ENCODE data around the gene KCNS3.
"Not testable (repeated sequence)": the region's sequence is repeated elsewhere in the genome, so short reads cannot be mapped to it uniquely, and the experiment has no call there.

Gene KCNS3

GRCh38 chr2:17943444-17943843 is 65.0 kb downstream of the KCNS3 start:
- DNase-seq (ENCODE audit: low read depth, low spot score) = no peak

- DNase-seq (ENCODE audit: low read depth, low spot score) = no peak
Observed at GRCh38 chr2:17947113-17947512, 68.6 kb downstream of the KCNS3 start.

- no peak for DNase-seq (ENCODE audit: low read depth, low spot score)
Observed at GRCh38 chr2:17950006-17950405, 71.5 kb downstream of the KCNS3 start.

DNA sequence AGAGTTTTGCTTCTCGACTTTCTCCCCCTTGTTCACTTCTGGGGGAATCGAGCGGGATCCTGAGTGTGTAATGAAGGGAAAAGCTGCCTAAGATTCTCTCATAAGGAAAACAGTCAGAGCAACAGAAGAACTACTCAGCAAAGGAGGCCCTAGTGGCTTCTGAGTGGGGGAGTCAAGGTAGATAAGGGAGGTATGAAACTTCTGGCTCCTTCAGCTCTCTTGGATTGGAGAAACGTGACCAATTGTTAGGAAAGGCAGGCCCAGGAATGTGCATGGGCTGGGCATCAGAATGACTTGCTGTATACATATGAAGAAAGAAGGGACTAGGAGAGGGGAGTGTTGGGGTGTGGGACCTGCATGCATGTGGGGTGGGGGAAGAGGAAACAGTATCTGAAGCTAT is 73.1 kb downstream of the KCNS3 start:
- no peak for DNase-seq (ENCODE audit: low read depth, low spot score)

DNA sequence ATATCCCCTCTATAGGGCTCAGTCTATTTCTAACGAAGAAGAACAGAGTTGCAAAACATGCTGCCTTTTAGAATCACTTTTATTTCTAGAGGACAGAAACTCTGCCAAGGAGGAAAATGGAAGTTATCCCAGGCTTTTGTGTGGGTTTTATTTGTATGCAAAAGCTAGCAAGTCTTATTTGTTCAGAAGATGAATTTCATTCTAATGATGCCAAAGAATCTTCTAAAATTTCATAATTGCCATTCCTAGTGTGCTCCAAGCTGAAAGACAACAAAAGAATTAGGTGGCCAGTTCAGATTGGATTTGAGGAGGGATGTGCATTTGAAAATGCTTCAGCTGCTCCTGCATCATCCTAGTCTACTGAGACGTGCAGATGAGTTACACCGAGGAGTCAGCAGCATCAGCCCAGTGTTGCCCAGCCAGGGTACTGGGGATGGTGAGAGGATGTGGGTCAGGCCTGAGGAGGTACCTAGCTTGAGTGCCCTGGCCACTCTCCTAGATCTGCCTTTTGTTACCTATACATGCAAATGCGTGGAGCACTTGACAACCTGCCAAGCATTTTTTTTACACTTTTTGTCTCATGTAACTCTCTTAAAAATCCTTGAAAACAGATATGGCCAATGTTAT is 80.1 kb downstream of the KCNS3 start:
- DNase-seq (ENCODE audit: low read depth, low spot score) = no peak

- DNase-seq (ENCODE audit: low read depth, low spot score) = no peak
Observed at GRCh38 chr2:17959356-17959755, 80.9 kb downstream of the KCNS3 start.

DNA sequence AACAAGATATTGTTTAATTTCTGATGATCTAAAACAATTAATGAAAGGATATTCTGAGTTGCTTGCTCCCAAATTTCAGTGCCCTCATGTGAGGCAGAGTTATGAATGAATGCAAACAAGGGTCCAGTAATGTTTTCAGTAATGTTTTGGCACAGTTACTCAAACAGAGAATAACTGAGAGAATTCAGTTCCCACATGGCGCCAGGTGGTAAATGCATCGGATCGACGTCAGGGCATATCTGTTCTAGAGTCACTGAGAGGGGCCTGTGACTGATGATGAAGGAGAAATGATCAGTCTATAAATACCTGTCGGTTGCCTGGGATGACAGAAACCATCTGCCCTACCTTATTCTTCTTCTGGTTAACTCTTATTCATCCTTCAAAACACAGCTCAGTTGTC is 81.4 kb downstream of the KCNS3 start:
- no peak for DNase-seq (ENCODE audit: low read depth, low spot score)

DNA sequence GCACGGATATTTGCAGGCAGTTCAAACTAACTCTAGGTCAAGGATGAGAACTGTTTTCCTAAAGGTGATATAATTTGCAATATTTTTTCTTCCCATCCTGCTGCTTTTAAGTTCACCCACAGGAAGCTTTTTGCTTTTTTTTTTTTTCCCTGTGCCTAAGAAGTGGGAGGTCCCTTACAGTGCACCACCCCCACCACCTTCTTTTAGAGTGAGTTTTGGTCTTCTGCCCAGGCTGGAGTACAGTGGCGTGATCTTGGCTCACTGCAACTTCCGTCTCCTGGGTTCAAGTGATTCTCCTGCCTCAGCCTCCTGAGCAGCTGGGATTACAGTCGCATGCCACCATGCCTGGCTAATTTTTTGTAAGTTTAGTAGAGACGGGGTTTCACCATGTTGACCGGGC is 82.5 kb downstream of the KCNS3 start:
- no peak for DNase-seq (ENCODE audit: low read depth, low spot score)

DNA sequence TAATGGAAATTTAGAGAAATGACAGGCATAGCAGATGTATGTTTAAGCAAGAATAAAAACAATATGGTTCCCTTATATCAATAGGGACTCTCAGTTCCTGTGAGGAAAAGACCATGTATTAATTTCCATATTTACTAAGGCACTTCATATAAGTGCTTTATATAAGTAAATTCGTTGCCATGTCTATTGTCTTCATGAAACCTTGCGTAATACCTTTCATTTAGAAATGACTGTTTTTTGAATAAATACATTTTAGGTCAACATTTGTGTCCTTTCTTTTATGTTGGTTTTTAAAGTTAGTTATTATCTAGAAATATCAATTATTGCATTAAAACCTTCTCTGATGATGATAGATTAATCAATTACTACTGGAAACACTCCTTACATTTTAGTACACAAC is 83.3 kb downstream of the KCNS3 start:
- DNase-seq (ENCODE audit: low read depth, low spot score) = no peak

- DNase-seq (ENCODE audit: low read depth, low spot score) = no peak
Observed at GRCh38 chr2:17962876-17963275, 84.4 kb downstream of the KCNS3 start.

DNA sequence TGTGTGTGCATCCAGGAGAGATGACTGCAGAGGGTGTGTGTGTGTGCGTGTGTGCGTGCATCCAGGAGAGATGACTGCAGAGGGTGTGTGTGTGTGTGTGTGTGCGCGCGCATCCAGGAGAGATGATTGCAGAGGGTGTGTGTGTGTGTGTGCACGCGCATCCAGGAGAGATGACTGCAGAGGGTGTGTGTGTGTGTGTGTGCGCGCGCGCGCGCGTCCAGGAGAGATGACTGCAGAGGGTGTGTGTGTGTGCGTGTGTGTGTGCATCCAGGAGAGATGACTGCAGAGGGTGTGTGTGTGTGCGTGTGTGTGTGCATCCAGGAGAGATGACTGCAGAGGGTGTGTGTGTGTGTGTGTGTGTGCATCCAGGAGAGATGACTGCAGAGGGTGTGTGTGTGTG is 85.1 kb downstream of the KCNS3 start:
- not testable (repeated sequence) for DNase-seq (ENCODE audit: low read depth, low spot score)

- no peak for DNase-seq (ENCODE audit: low read depth, low spot score)
Observed at GRCh38 chr2:17965196-17965595, 86.7 kb downstream of the KCNS3 start.

DNA sequence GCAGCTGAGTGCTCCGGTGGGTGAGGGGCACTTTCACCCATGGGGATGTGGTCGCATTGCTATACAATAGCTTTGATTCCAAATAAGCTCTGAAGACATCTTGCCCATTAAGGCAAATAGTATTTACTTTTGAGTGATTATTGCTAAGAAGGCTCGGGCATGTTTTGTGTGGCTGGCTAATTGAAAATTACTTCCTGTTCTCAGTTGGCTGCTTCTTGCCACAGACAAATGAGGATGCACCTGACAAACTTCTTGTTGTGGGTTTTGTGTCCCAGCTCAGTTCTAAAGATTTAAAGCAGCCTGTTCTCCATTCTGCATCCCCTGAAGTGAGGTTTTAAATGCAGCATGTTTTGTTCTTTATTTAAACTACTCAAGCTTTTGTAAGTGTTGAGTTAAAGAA is 88.3 kb downstream of the KCNS3 start:
- no peak for DNase-seq (ENCODE audit: low read depth, low spot score)

DNA sequence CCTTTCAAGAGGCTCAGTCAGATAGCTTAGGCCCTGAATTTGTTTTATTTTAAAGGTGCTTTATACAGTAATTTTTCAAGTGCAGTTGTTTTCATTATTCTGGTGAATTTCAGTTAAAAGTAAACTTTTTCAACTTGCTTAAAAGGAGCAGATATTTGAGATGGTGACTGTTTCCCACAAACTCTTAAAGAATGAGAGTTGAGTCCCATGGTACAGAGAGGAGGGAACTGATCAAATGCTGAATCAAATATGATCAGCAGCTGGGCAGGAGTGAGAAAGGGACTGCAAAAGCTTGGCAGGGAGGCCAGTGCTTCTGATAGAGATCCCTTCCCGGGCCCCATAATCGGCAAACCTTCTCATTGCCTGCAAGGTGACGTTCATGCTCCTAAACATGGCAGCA is 91.2 kb downstream of the KCNS3 start:
- no peak for DNase-seq (ENCODE audit: low read depth, low spot score)

GRCh38 chr2:17971531-17972125 is 93.2 kb downstream of the KCNS3 start:
- DNase-seq (ENCODE audit: low read depth, low spot score) = no peak

- no peak for DNase-seq (ENCODE audit: low read depth, low spot score)
Observed at GRCh38 chr2:17972991-17973390, 94.5 kb downstream of the KCNS3 start.

DNA sequence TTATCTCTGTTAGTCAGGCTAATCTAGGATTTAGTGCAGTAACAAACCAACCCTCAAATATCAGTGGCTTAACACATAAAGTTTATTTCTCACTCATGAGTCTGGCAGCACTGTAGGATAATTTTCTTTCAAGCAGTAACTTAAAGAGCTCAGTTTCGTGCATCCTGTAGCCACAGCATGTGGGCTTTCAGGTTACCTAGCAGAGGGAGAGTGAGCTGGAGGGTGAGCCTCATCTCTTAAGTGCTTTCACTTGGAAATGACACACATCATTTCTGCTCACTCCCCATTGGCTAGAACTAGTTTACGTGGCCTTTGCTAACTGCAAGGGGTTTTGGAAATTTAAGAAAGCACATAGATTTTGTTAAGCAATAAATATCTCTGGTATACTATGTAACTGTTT is 96.9 kb downstream of the KCNS3 start:
- DNase-seq (ENCODE audit: low read depth, low spot score) = no peak

GRCh38 chr2:17976871-17977746 is 98.6 kb downstream of the KCNS3 start:
- no peak for DNase-seq (ENCODE audit: low read depth, low spot score)

DNA sequence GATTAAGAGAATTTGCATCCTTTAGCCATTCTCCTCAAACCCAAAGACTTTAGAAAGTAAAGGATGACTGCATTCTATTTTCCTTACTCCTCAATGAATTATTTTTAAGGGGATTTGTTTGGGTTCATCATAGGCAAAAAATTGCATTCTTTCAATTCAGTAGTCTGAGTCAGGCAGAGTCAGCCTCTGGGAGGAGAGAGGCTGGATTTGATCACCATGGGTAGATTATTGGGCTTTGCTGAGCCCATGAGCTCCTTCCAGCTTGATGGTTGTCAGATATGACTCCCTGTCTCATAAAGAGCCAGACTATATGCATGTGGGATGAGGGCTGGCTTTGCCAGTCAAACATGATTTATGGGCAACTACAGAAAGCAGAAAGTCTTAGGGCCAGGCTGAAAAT is 101.2 kb downstream of the KCNS3 start:
- no peak for DNase-seq (ENCODE audit: low read depth, low spot score)

- DNase-seq (ENCODE audit: low read depth, low spot score) = no peak
Observed at GRCh38 chr2:17981936-17982335, 103.5 kb downstream of the KCNS3 start.
